GM12892 (cell line): Measurements from ENCODE around the gene FAHD1.

Experiments used
- POLR2A ChIP-seq: IDR thresholded peaks from 2 replicates; pipeline ENCODE4 v1.6.1; 2011; ENCODE audit warnings: low read depth, low read length, control low read depth
- TAF1 ChIP-seq: IDR thresholded peaks from 2 replicates; pipeline ENCODE4 v1.6.1; 2011; ENCODE audit warnings: low read depth, mild to moderate bottlenecking, control low read depth, low read length, borderline replicate concordance

- no peak for TF ChIP-seq POLR2A
- TF ChIP-seq TAF1, result no peak
Measured at GRCh38 chr16:1817716-1818115, 9.3 kb upstream of the FAHD1 start.
